Stimulated activated CD8-positive, alpha-beta memory T cell treated with anti-CD3 and anti-CD28 coated beads, Interleukin-12 subunit alpha, Interleukin-12 subunit beta, amount 100 ng/mL, for 24 hours (primary cell): Measurements from ENCODE around the gene GUCA2A.

Source experiments
- DNase-seq: peaks from one replicate; pipeline ENCODE4 v3.0.0-alpha.2; 2020; ENCODE audit errors: extremely low read depth

Gene GUCA2A

GRCh38 chr1:42130061-42130660, 34.4 kb downstream of the GUCA2A start:
- DNase-seq, result no peak

DNA sequence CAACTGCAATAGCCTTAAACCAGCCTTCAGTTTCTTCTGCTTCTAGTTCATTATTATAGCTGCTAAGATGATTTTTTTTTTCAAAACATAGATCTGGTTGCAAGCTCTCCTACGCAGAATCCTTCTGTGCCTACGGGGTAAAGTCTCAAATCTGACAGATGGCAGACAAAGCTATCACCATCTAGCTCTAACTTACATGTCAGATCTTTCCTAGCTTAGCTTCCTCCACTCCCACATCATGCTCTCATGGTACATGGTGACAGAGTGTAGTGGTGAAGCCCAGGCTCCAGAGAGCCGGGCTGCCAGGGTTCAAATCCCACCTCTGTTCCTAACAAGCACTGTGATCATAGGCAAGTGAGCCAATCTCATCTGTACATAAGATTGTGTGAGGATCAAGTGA, 35.6 kb downstream of the GUCA2A start:
- DNase-seq, result no peak

DNA sequence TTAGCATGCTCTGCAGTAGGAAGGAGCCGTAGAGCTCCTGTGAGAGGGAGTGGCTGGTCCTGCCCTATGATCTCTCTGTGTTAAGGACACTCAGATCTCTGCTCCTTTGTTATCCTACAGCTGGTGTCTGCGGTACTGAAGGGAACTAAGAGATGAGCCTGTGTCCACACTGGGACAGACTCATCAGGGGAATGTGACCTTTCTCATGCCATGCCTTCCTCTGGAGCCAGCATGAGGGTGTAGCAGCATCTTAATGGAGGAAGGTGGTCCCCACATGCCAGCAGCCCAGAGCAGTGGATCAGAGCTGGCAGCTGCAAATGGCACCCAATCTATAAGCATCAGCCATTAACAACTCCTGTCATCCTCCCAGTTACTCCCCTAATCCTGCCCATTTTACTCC, 36.0 kb downstream of the GUCA2A start:
- no peak for DNase-seq

- DNase-seq, result no peak
Measured at GRCh38 chr1:42127767-42128166, 36.8 kb downstream of the GUCA2A start.

DNA sequence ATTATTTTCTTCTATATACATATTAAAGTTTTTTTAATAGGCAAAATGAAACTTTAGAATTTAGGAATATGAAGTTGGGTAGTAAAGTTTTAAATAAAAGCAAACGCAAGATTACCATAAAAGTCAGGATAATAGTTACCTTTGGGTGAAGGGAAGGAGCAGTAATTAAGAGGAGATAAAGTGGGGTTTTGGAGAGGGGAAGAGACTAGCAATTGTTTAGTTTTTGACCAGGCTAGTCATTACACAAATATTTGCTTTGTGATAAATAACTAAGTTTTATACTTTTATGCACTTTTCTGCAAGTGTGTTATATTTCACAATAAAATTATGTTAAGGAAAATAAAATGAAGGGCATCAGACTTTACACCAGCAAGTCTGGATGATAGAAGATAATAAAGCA, 39.0 kb downstream of the GUCA2A start:
- DNase-seq, result no peak

GRCh38 chr1:42122408-42122807, 42.1 kb downstream of the GUCA2A start:
- no peak for DNase-seq

- no peak for DNase-seq
Measured at GRCh38 chr1:42118125-42118524, 46.4 kb downstream of the GUCA2A start.

GRCh38 chr1:42117214-42117613, 47.3 kb downstream of the GUCA2A start:
- DNase-seq, result no peak

GRCh38 chr1:42114229-42114628, 50.3 kb downstream of the GUCA2A start:
- no peak for DNase-seq
